Measurements from ENCODE around the gene TMEM181. TPM values are rescaled to one million over a fixed set of nuclear protein-coding genes. Genes with fewer than 3 reads are reported as not detected.

The TMEM181 gene, protein sequence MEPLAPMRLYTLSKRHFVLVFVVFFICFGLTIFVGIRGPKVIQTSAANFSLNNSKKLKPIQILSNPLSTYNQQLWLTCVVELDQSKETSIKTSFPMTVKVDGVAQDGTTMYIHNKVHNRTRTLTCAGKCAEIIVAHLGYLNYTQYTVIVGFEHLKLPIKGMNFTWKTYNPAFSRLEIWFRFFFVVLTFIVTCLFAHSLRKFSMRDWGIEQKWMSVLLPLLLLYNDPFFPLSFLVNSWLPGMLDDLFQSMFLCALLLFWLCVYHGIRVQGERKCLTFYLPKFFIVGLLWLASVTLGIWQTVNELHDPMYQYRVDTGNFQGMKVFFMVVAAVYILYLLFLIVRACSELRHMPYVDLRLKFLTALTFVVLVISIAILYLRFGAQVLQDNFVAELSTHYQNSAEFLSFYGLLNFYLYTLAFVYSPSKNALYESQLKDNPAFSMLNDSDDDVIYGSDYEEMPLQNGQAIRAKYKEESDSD
- 10 to 100 TPM; 10.5 to 22.1 (median 16.8) TPM for total RNA-seq

GRCh38 chr6:158559895-158560835 is at the start of gene TMEM181:
TMEM181 (plus strand) TSS chr6:158560091; CDS start chr6:158560225, 134 bp downstream.
- TF ChIP-seq, protein P1, sequence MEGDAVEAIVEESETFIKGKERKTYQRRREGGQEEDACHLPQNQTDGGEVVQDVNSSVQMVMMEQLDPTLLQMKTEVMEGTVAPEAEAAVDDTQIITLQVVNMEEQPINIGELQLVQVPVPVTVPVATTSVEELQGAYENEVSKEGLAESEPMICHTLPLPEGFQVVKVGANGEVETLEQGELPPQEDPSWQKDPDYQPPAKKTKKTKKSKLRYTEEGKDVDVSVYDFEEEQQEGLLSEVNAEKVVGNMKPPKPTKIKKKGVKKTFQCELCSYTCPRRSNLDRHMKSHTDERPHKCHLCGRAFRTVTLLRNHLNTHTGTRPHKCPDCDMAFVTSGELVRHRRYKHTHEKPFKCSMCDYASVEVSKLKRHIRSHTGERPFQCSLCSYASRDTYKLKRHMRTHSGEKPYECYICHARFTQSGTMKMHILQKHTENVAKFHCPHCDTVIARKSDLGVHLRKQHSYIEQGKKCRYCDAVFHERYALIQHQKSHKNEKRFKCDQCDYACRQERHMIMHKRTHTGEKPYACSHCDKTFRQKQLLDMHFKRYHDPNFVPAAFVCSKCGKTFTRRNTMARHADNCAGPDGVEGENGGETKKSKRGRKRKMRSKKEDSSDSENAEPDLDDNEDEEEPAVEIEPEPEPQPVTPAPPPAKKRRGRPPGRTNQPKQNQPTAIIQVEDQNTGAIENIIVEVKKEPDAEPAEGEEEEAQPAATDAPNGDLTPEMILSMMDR (IDR thresholded peaks at IDR 0.05), result peak in 1 of 6 experiments; percentile 12
- peak in 3 of 4 donors; percentile 36 to 81 (median 75) for TF ChIP-seq POLR2A (IDR thresholded peaks at IDR 0.05)
- no peaks in the 10 kb centered on the region for H3K36me3 ChIP-seq
- intact Hi-C loops (cut with DNase I), result no loop called here
- peak; percentile 9 for DNase-seq
- H3K4me3 ChIP-seq, result peak within 1 kb of the TSS; percentile 90 to 100 (median 96)
- H3K4me1 ChIP-seq, result peaks cover 10 to 51% (median 18%) of the 10 kb centered on the region in 3 donors
- no peaks in the 10 kb centered on the region for H3K9me3 ChIP-seq
- H3K27ac ChIP-seq, result peak within 1 kb of the TSS; percentile 91 to 96 (median 94)
- H3K27me3 ChIP-seq, result peaks cover 0 to 6% (median 0%) of the 10 kb centered on the region in 4 donors
- WGBS, 2 donors, result 0 to 1% methylated on average over 19 to 22 of the region's 120 CpGs

- no peaks in the 10 kb centered on the region for H3K36me3 ChIP-seq
- WGBS, 2 donors, result 87 to 89% methylated on average over 4 of the region's 4 CpGs
- peaks cover 0 to 28% (median 4%) of the 10 kb centered on the region in 4 donors for H3K27me3 ChIP-seq
- intact Hi-C loops (cut with DNase I), result no loop called here
- H3K4me3 ChIP-seq, result no peak overlapping the region
- no peak for DNase-seq
- H3K9me3 ChIP-seq, result no peaks in the 10 kb centered on the region
- no peak overlapping the region for H3K27ac ChIP-seq
- TF ChIP-seq POLR2A (IDR thresholded peaks at IDR 0.05), result no peak
- TF ChIP-seq, protein P1 (IDR thresholded peaks at IDR 0.05), result no peak
- H3K4me1 ChIP-seq, result peaks cover 0 to 10% (median 0%) of the 10 kb centered on the region in 3 donors
These were observed 47.1 kb upstream of the TMEM181 start for GRCh38 chr6:158512809-158513208.

DNA sequence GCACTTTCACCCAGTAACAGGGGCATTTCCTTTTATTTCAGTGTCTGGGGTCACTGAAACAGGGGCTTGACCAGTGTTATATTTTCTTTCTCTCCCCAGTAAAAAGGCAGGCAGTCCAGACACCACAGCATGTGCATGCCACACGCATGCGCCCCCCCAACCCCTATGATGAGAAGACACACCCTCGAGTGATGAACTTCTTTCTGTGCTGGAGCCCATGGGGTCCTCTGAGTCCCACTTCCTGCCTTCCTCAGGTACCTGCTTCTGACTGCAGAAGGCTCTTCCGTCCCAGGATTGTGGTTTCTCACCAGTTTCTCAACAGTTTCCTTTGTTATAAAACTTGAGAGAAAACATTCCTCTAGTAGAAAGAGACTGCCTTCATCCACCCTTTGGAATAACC is 45.7 kb upstream of the TMEM181 start:
- intact Hi-C loops (cut with DNase I), result no loop called here
- WGBS, 2 donors, result 69 to 80% methylated on average over 4 of the region's 4 CpGs
- no peak for TF ChIP-seq POLR2A (IDR thresholded peaks at IDR 0.05)
- TF ChIP-seq, protein P1 (IDR thresholded peaks at IDR 0.05), result no peak

DNA sequence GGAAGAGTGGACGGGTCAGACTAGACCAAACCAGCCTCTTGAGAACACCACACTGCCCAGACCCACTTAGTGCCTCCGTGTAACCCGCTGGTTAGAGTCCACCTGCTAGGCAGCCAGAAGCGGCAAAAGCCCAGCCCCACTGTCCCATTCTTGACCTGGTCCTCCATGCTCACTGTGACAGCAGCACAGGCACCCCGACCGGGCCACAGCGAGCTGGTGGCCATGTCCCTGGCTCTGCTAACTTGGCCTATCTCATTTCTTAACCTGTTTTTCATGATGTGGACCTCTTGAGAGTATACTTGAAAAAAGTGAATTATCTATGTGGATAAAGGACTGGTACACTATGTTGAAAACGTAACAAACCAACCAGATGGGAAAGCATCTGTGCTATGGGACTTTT is 44.9 kb upstream of the TMEM181 start:
- no peak for DNase-seq
- Histone ChIP-seq H3K27me3 (peaks cover 0 to 42% (median 4%) of the 10 kb centered on the region in 4 donors), H3K36me3 (no peaks in the 10 kb centered on the region), H3K4me1 (peaks cover 6 to 20% (median 8%) of the 10 kb centered on the region in 3 donors), H3K27ac (no peak overlapping the region), H3K4me3 (no peak overlapping the region), H3K9me3 (no peaks in the 10 kb centered on the region)
- intact Hi-C loops (cut with DNase I), result no loop called here
- TF ChIP-seq, protein P1 (IDR thresholded peaks at IDR 0.05), result no peak
- no peak for TF ChIP-seq POLR2A (IDR thresholded peaks at IDR 0.05)
- 93 to 97% methylated on average over 8 of the region's 8 CpGs for WGBS, 2 donors

More for the DNA sequence above, 45.7 kb upstream of the TMEM181 start:
- Histone ChIP-seq H3K36me3 (no peaks in the 10 kb centered on the region), H3K4me3 (no peak overlapping the region), H3K27me3 (peaks cover 0 to 34% (median 4%) of the 10 kb centered on the region in 4 donors), H3K9me3 (no peaks in the 10 kb centered on the region), H3K27ac (no peak overlapping the region), H3K4me1 (peaks cover 6 to 20% (median 8%) of the 10 kb centered on the region in 3 donors)
- no peak for DNase-seq

Data from esophagus squamous epithelium (tissue), 5 donors.